ENCODE results near the gene CFAP43. TPM values are rescaled to one million over a fixed set of nuclear protein-coding genes. Genes with fewer than 3 reads are reported as not detected.

CFAP43 gene
- total and polyA plus RNA-seq, 9 of the 15 experiments (the other 6 are each of a cell fraction or from before 2014, with no cell fraction given), result 0.07 to 0.86 (median 0.11) TPM; not detected in 1

DNA sequence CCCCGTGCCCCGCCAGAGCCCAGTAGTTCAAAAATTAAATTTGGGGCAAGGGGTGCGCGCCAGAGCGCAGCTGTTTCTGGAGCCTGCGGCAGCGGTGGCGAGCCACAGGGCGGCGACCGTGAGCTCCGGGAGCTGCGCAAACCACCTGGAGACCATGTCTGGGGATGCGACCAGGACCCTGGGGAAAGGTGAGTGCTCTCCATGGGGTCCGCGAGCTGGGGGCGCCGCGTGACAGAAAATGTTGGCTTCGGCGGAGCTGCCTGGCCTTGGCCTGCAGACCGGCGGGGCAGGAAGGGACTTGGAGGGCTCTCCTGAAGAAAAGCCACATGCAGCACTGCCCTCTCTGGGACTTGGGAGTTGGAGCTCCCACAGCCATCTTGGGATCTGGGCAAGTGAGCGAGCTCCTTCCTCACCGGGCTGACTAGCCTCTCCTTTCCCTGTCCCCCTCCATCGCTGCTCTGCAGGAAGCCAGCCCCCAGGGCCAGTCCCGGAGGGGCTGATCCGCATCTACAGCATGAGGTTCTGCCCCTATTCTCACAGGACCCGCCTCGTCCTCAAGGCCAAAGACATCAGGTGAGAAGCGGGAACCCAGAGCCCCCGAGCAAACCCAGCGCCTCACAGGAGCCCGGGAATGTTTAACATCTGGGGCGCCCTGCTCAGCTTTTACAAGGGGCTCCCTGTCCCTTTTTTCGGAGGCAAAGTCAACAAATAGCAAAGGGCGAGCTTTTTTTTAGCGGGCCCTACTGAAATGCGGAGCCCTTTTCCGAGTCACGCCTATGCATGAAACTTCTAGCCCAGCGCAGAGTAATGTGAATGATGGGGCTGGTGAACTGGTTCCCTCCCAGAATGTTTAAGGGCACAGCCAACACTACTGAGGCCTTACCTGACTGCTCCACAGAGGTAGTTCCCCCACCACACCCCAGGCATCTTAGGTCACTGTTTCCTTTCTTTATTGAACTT lies 42.9 kb upstream of the CFAP43 start (continued):
- TF ChIP-seq PCBP1 (IDR thresholded peaks at IDR 0.05; ENCODE audit: low read depth, low read length, poor library complexity, severe bottlenecking), result peak; percentile 49
- TF ChIP-seq TAF1 (IDR thresholded peaks at IDR 0.05; ENCODE audit: control insufficient read depth, extremely low read depth, insufficient read depth, low read length, severe bottlenecking), result no peak
- TF ChIP-seq NFE2 (IDR thresholded peaks at IDR 0.05; ENCODE audit: low read depth), result no peak
- no peak for TF ChIP-seq POLR2A (conservative IDR thresholded peaks at IDR 0.05)
- no peak for TF ChIP-seq ZNF232 (CRISPR knock-in tag; IDR thresholded peaks at IDR 0.05)
- no peak for TF ChIP-seq BRD9 (IDR thresholded peaks at IDR 0.05; ENCODE audit: low read depth, partially characterized antibody)
- TF ChIP-seq KLF16 (IDR thresholded peaks at IDR 0.05), result no peak
- TF ChIP-seq CC2D1A (IDR thresholded peaks at IDR 0.05), result peak; percentile 77; the same call in 1 of the 2 replicates
- TF ChIP-seq ELK1 (CRISPR knock-in tag; IDR thresholded peaks at IDR 0.05), result no peak
- TF ChIP-seq KAT2B (IDR thresholded peaks at IDR 0.05; ENCODE audit: low read depth, low read length), result no peak
- no peak for TF ChIP-seq CREBBP (IDR thresholded peaks at IDR 0.05; ENCODE audit: low read depth, low read length)
- TF ChIP-seq ZNF174 (CRISPR knock-in tag; IDR thresholded peaks at IDR 0.05), result no peak
- no peak for TF ChIP-seq TARDBP (IDR thresholded peaks at IDR 0.05)
- no peak for TF ChIP-seq TEAD2 (tag; IDR thresholded peaks at IDR 0.05)
- TF ChIP-seq, protein P1, sequence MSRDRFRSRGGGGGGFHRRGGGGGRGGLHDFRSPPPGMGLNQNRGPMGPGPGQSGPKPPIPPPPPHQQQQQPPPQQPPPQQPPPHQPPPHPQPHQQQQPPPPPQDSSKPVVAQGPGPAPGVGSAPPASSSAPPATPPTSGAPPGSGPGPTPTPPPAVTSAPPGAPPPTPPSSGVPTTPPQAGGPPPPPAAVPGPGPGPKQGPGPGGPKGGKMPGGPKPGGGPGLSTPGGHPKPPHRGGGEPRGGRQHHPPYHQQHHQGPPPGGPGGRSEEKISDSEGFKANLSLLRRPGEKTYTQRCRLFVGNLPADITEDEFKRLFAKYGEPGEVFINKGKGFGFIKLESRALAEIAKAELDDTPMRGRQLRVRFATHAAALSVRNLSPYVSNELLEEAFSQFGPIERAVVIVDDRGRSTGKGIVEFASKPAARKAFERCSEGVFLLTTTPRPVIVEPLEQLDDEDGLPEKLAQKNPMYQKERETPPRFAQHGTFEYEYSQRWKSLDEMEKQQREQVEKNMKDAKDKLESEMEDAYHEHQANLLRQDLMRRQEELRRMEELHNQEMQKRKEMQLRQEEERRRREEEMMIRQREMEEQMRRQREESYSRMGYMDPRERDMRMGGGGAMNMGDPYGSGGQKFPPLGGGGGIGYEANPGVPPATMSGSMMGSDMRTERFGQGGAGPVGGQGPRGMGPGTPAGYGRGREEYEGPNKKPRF (IDR thresholded peaks at IDR 0.05; ENCODE audit: low read depth, low read length), result no peak
- TF ChIP-seq GTF2E2 (tag; IDR thresholded peaks at IDR 0.05), result no peak
- TF ChIP-seq ZNF324 (CRISPR knock-in tag; IDR thresholded peaks at IDR 0.05), result no peak
- no peak for TF ChIP-seq ZNF134 (CRISPR knock-in tag; conservative IDR thresholded peaks at IDR 0.05)
- no peak for TF ChIP-seq ZNF785 (CRISPR knock-in tag; IDR thresholded peaks at IDR 0.05)
- no peak for TF ChIP-seq POLR3G (IDR thresholded peaks at IDR 0.05; ENCODE audit: extremely low read depth, insufficient read length, insufficient replicate concordance)
- no peak for TF ChIP-seq ZKSCAN1 (IDR thresholded peaks at IDR 0.05; ENCODE audit: low read depth, low read length)
- TF ChIP-seq, protein P2, sequence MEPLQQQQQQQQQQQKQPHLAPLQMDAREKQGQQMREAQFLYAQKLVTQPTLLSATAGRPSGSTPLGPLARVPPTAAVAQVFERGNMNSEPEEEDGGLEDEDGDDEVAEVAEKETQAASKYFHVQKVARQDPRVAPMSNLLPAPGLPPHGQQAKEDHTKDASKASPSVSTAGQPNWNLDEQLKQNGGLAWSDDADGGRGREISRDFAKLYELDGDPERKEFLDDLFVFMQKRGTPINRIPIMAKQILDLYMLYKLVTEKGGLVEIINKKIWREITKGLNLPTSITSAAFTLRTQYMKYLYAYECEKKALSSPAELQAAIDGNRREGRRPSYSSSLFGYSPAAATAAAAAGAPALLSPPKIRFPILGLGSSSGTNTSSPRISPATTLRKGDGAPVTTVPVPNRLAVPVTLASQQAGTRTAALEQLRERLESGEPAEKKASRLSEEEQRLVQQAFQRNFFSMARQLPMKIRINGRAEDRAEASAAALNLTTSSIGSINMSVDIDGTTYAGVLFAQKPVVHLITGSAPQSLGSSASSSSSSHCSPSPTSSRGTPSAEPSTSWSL (CRISPR knock-in tag; IDR thresholded peaks at IDR 0.05; ENCODE audit: borderline replicate concordance), result no peak
- peak; percentile 66 to 81 (median 79) for TF ChIP-seq CTCF (IDR thresholded peaks at IDR 0.05 in 2 of 3, conservative IDR thresholded peaks at IDR 0.05 in 1 of 3; ENCODE audit: insufficient read depth in 2 of 3, low read depth in 1 of 3, low read length in 3 of 3)
- no peak for TF ChIP-seq SMARCA4 (IDR thresholded peaks at IDR 0.05)
